Measurements from ENCODE around the gene UMODL1. TPM values are rescaled to one million over a fixed set of nuclear protein-coding genes. Genes with fewer than 3 reads are reported as not detected.

Gene UMODL1
- total and polyA plus RNA-seq, 4 donors: 0.10 to 0.28 (median 0.14) TPM; not detected in 1

GRCh38 chr21:42117967-42118780, 47.1 kb downstream of the UMODL1 start:
- 31 to 58% methylated on average over 12 of the region's 12 CpGs for WGBS, 2 donors
- Histone ChIP-seq H3K9ac (ENCODE audit: insufficient read depth in 1 of 2, low read length in 2 of 2) (no peak overlapping the region), H3K27me3 (ENCODE audit: control insufficient read depth in 3 of 3, insufficient read depth in 3 of 3, low read length in 2 of 3) (peaks cover 0 to 11% (median 5%) of the 10 kb centered on the region in 3 donors), H3K4me1 (ENCODE audit: control insufficient read depth in 5 of 5, insufficient read depth in 5 of 5, low read length in 5 of 5) (peaks cover 0 to 26% (median 4%) of the 10 kb centered on the region in 5 donors), H3K27ac (ENCODE audit: low read depth in 1 of 2, low read length in 1 of 2) (no peak overlapping the region), H3K9me3 (ENCODE audit: control insufficient read depth in 4 of 4, insufficient read depth in 3 of 4, low read length in 3 of 4) (no peaks in the 10 kb centered on the region), H3K4me3 (no peak overlapping the region), H3K36me3 (ENCODE audit: control insufficient read depth in 4 of 4, insufficient read depth in 4 of 4, low read length in 4 of 4) (no peaks in the 10 kb centered on the region)
- no peak for TF ChIP-seq CTCF (IDR thresholded peaks at IDR 0.05; ENCODE audit: control extremely low read depth, extremely low read depth)
- DNase-seq (no peak), ATAC-seq (ENCODE audit: insufficient read depth, low FRiP score) (no peak)

- H3K4me3 ChIP-seq: no peak overlapping the region
- H3K4me1 ChIP-seq (ENCODE audit: control insufficient read depth in 5 of 5, insufficient read depth in 5 of 5, low read length in 5 of 5): peaks cover 0 to 26% (median 0%) of the 10 kb centered on the region in 5 donors
- H3K36me3 ChIP-seq (ENCODE audit: control insufficient read depth in 4 of 4, insufficient read depth in 4 of 4, low read length in 4 of 4): no peaks in the 10 kb centered on the region
- TF ChIP-seq CTCF (IDR thresholded peaks at IDR 0.05; ENCODE audit: control extremely low read depth, extremely low read depth): no peak
- H3K27ac ChIP-seq (ENCODE audit: low read depth in 1 of 2, low read length in 1 of 2): no peak overlapping the region
- DNase-seq (no peak), ATAC-seq (ENCODE audit: insufficient read depth, low FRiP score) (no peak)
- peaks cover 0 to 11% (median 5%) of the 10 kb centered on the region in 3 donors for H3K27me3 ChIP-seq (ENCODE audit: control insufficient read depth in 3 of 3, insufficient read depth in 3 of 3, low read length in 2 of 3)
- 11 to 22% methylated on average over 14 to 15 of the region's 15 CpGs for WGBS, 2 donors
- no peak overlapping the region for H3K9ac ChIP-seq (ENCODE audit: insufficient read depth in 1 of 2, low read length in 2 of 2)
- H3K9me3 ChIP-seq (ENCODE audit: control insufficient read depth in 4 of 4, insufficient read depth in 3 of 4, low read length in 3 of 4): peaks cover 0 to 3% (median 0%) of the 10 kb centered on the region in 4 donors
These were observed 47.8 kb downstream of the UMODL1 start for GRCh38 chr21:42118901-42119300.

GRCh38 chr21:42120101-42120902, 49.2 kb downstream of the UMODL1 start:
- Histone ChIP-seq H3K4me3 (no peak overlapping the region), H3K36me3 (ENCODE audit: control insufficient read depth in 4 of 4, insufficient read depth in 4 of 4, low read length in 4 of 4) (no peaks in the 10 kb centered on the region), H3K9ac (ENCODE audit: insufficient read depth in 1 of 2, low read length in 2 of 2) (no peak overlapping the region), H3K27ac (ENCODE audit: low read depth in 1 of 2, low read length in 1 of 2) (no peak overlapping the region), H3K27me3 (ENCODE audit: control insufficient read depth in 3 of 3, insufficient read depth in 3 of 3, low read length in 2 of 3) (peaks cover 0 to 11% (median 5%) of the 10 kb centered on the region in 3 donors), H3K4me1 (ENCODE audit: control insufficient read depth in 5 of 5, insufficient read depth in 5 of 5, low read length in 5 of 5) (peaks cover 0 to 31% (median 0%) of the 10 kb centered on the region in 5 donors), H3K9me3 (ENCODE audit: control insufficient read depth in 4 of 4, insufficient read depth in 3 of 4, low read length in 3 of 4) (peaks cover 0 to 3% (median 0%) of the 10 kb centered on the region in 4 donors)
- DNase-seq (peak in 2 of 3 donors; percentile 36 to 46), ATAC-seq (ENCODE audit: insufficient read depth, low FRiP score) (no peak)
- 49 to 50% methylated on average over 11 of the region's 11 CpGs for WGBS, 2 donors
- TF ChIP-seq CTCF (IDR thresholded peaks at IDR 0.05; ENCODE audit: control extremely low read depth, extremely low read depth): no peak

All from lung (tissue), 12 donors.